ENCODE data around the gene CPSF3. TPM values are rescaled to one million over a fixed set of nuclear protein-coding genes. Genes with fewer than 3 reads are reported as not detected.

CPSF3 gene
- total RNA-seq, 1 donor from 2014 or later, result 24.9 TPM

DNA sequence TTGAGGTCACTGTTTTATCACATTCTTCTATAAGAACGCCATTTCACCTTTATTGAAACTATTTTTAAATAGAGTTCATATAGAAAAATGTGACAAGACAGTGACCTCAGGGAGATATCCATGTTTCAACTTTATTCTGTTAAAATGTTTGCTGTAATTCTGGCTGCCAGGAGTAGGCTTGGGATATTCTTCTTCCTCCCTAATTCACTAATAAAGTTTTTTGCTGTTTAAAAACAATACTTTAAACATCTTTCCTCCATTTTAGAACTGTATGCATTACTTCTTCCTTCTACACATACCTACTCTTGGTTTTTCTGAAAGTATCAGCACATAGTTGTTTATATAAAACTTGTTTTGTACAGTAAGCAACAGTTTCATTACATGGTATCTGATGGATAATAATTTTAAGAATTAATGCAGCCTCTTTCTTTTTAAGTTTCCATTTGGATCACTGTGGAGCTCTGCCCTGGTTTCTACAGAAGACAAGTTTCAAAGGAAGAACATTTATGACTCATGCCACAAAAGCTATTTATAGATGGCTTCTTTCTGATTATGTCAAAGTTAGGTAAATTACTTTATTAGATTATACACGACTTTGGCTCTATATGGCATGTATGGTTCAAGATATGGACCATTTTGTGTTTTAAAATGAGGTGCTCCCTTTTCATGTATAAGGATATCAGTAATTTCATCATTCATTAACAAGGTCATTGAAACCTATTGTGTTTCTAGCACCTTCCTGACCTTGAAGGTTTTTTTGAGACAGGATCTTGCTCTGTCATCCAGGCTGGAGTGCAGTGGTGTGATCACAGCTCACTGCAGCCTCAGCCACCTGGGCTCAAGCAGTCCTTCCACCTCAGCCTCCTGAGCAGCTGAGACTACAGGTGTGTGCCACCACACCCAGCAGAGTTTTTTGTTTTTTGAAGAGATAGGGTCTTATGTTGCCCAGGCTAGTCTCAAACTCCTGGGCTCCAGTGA, 7.2 kb downstream of the CPSF3 start:
- no peak for DNase-seq (ENCODE audit: low spot score)
- peaks cover 9% of the 10 kb centered on the region for H3K36me3 Mint-ChIP-seq (ENCODE audit: low read depth)
- no peak overlapping the region for H3K4me3 Mint-ChIP-seq (ENCODE audit: unreplicated experiment)
- H3K27ac Mint-ChIP-seq (ENCODE audit: unreplicated experiment), result peak overlapping the region; percentile 59
- H3K9me3 Mint-ChIP-seq (ENCODE audit: low read depth), result no peaks in the 10 kb centered on the region
- peaks cover 12% of the 10 kb centered on the region for H3K4me1 Mint-ChIP-seq (ENCODE audit: low read depth)
- H3K27me3 Mint-ChIP-seq (ENCODE audit: low read depth), result no peaks in the 10 kb centered on the region
- TF ChIP-seq, protein P1, sequence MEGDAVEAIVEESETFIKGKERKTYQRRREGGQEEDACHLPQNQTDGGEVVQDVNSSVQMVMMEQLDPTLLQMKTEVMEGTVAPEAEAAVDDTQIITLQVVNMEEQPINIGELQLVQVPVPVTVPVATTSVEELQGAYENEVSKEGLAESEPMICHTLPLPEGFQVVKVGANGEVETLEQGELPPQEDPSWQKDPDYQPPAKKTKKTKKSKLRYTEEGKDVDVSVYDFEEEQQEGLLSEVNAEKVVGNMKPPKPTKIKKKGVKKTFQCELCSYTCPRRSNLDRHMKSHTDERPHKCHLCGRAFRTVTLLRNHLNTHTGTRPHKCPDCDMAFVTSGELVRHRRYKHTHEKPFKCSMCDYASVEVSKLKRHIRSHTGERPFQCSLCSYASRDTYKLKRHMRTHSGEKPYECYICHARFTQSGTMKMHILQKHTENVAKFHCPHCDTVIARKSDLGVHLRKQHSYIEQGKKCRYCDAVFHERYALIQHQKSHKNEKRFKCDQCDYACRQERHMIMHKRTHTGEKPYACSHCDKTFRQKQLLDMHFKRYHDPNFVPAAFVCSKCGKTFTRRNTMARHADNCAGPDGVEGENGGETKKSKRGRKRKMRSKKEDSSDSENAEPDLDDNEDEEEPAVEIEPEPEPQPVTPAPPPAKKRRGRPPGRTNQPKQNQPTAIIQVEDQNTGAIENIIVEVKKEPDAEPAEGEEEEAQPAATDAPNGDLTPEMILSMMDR (IDR thresholded peaks at IDR 0.05), result no peak

GRCh38 chr2:9434489-9434888, 11.0 kb downstream of the CPSF3 start:
- H3K36me3 Mint-ChIP-seq (ENCODE audit: low read depth), result peaks cover 28% of the 10 kb centered on the region
- no peaks in the 10 kb centered on the region for H3K27me3 Mint-ChIP-seq (ENCODE audit: low read depth)
- TF ChIP-seq, protein P1 (IDR thresholded peaks at IDR 0.05), result no peak
- H3K9me3 Mint-ChIP-seq (ENCODE audit: low read depth), result no peaks in the 10 kb centered on the region
- peaks cover 12% of the 10 kb centered on the region for H3K4me1 Mint-ChIP-seq (ENCODE audit: low read depth)
- no peak overlapping the region for H3K4me3 Mint-ChIP-seq (ENCODE audit: unreplicated experiment)
- DNase-seq (ENCODE audit: low spot score), result no peak
- H3K27ac Mint-ChIP-seq (ENCODE audit: unreplicated experiment), result no peak overlapping the region

- Mint-ChIP-seq H3K36me3 (ENCODE audit: low read depth) (peaks cover 43% of the 10 kb centered on the region), H3K27ac (ENCODE audit: unreplicated experiment) (no peak overlapping the region), H3K4me3 (ENCODE audit: unreplicated experiment) (no peak overlapping the region), H3K4me1 (ENCODE audit: low read depth) (peaks cover under 1% of the 10 kb centered on the region), H3K27me3 (ENCODE audit: low read depth) (no peaks in the 10 kb centered on the region), H3K9me3 (ENCODE audit: low read depth) (no peaks in the 10 kb centered on the region)
- TF ChIP-seq, protein P1 (IDR thresholded peaks at IDR 0.05), result no peak
- no peak for DNase-seq (ENCODE audit: low spot score)
Observed at GRCh38 chr2:9439536-9439935, 16.1 kb downstream of the CPSF3 start.

- TF ChIP-seq, protein P1 (IDR thresholded peaks at IDR 0.05), result no peak
- H3K27ac Mint-ChIP-seq (ENCODE audit: unreplicated experiment), result no peak overlapping the region
- no peaks in the 10 kb centered on the region for H3K9me3 Mint-ChIP-seq (ENCODE audit: low read depth)
- DNase-seq (ENCODE audit: low spot score), result no peak
- H3K4me1 Mint-ChIP-seq (ENCODE audit: low read depth), result no peaks in the 10 kb centered on the region
- peaks cover 41% of the 10 kb centered on the region for H3K36me3 Mint-ChIP-seq (ENCODE audit: low read depth)
- no peaks in the 10 kb centered on the region for H3K27me3 Mint-ChIP-seq (ENCODE audit: low read depth)
- no peak overlapping the region for H3K4me3 Mint-ChIP-seq (ENCODE audit: unreplicated experiment)
Observed at GRCh38 chr2:9440058-9440727, 16.7 kb downstream of the CPSF3 start.

GRCh38 chr2:9441556-9441955, 18.1 kb downstream of the CPSF3 start:
- DNase-seq (ENCODE audit: low spot score), result no peak
- no peaks in the 10 kb centered on the region for H3K9me3 Mint-ChIP-seq (ENCODE audit: low read depth)
- H3K4me3 Mint-ChIP-seq (ENCODE audit: unreplicated experiment), result no peak overlapping the region
- TF ChIP-seq, protein P1 (IDR thresholded peaks at IDR 0.05), result no peak
- no peaks in the 10 kb centered on the region for H3K4me1 Mint-ChIP-seq (ENCODE audit: low read depth)
- peaks cover 41% of the 10 kb centered on the region for H3K36me3 Mint-ChIP-seq (ENCODE audit: low read depth)
- no peaks in the 10 kb centered on the region for H3K27me3 Mint-ChIP-seq (ENCODE audit: low read depth)
- H3K27ac Mint-ChIP-seq (ENCODE audit: unreplicated experiment), result no peak overlapping the region

Measured in chondrocyte (in vitro differentiated cells).